H1 (cell line): ENCODE measurements around the gene EPHB3. TPM values are rescaled to one million over a fixed set of nuclear protein-coding genes. Genes with fewer than 3 reads are reported as not detected.

Experiments
- CTCF ChIA-PET: fragments of 300-600 bp; sonication (Branson Sonifier 250); formaldehyde crosslinking; loops from one replicate; lab custom pipeline; 2021; ENCODE audit not compliant: partially characterized antibody; lab: Charles Lee
- POLR2A ChIA-PET: fragments of 300-600 bp; sonication (Branson Sonifier 250); formaldehyde crosslinking; loops from one replicate; lab custom pipeline; 2021; ENCODE audit warnings: inconsistent platforms; ENCODE audit not compliant: partially characterized antibody; lab: Charles Lee
- DNase-seq, 2 experiments: peaks; one replicate each; pipeline versions ENCODE4 v3.0.0 to v3.0.0-alpha.2; 2010 to 2022; ENCODE audit warnings: low spot score in 2 of 2, low read depth in 1 of 2, mixed read lengths in 1 of 2
- FAIRE-seq: peaks from 2 replicates; lab custom pipeline; 2011; peaks lifted over from hg19 to GRCh38; lab: Jason Lieb, UNC
- H2AFZ ChIP-seq: 2 replicates; pipeline ENCODE4 v1.8.1; 2012; ENCODE audit warnings: low read length, inconsistent platforms
- H2AK5ac ChIP-seq: 2 replicates; pipeline ENCODE4 v1.6.1; 2013; ENCODE audit warnings: low read depth, low read length
- H2BK120ac ChIP-seq: replicated peaks from 2 replicates; pipeline ENCODE3; 2013; ENCODE audit warnings: low read depth, low read length, inconsistent platforms
- H2BK12ac ChIP-seq: 2 replicates; pipeline ENCODE4 v1.6.1; 2013; ENCODE audit warnings: low read depth, low read length
- H2BK15ac ChIP-seq: 2 replicates; pipeline ENCODE4 v1.6.1; 2013; ENCODE audit warnings: low read length
- H2BK20ac ChIP-seq: 2 replicates; pipeline ENCODE4 v1.6.1; 2013; ENCODE audit warnings: low read length
- H2BK5ac ChIP-seq: 2 replicates; pipeline ENCODE4 v1.6.1; 2013; ENCODE audit warnings: low read depth, low read length
- H3K14ac ChIP-seq: 2 replicates; pipeline ENCODE4 v1.6.1; 2013; ENCODE audit warnings: inconsistent platforms; ENCODE audit not compliant: insufficient read length
- H3K18ac ChIP-seq: 2 replicates; pipeline ENCODE4 v1.6.1; 2013; ENCODE audit warnings: low read length; ENCODE audit errors: extremely low read depth
- H3K23ac ChIP-seq: 2 replicates; pipeline ENCODE4 v1.6.1; 2013; ENCODE audit warnings: inconsistent platforms; ENCODE audit not compliant: insufficient read length
- H3K23me2 ChIP-seq: 2 replicates; pipeline ENCODE4 v1.6.1; 2013; ENCODE audit warnings: low read depth, low read length
- H3K27ac ChIP-seq: 2 replicates; pipeline ENCODE4 v1.6.1; 2011; ENCODE audit warnings: low read depth, low read length, inconsistent platforms
- H3K27me3 ChIP-seq, 4 experiments: replicated peaks in 1 of 4; 1 replicate in 1 of 4; 2 replicates in 3 of 4; pipeline versions ENCODE4 v1.6.1 to v1.8.1; 2011 to 2013; ENCODE audit warnings: low read length in 3 of 4, mild to moderate bottlenecking in 3 of 4, inconsistent platforms in 2 of 4, mixed read lengths in 2 of 4, moderate library complexity in 1 of 4; ENCODE audit not compliant: control insufficient read depth in 3 of 4, insufficient read depth in 3 of 4; ENCODE audit errors: extremely low read depth in 1 of 4
- H3K36me3 ChIP-seq, 4 experiments: 2 replicates each; pipeline versions ENCODE4 v1.6.1 to v1.8.1; 2011 to 2013; ENCODE audit warnings: mild to moderate bottlenecking in 4 of 4, low read length in 3 of 4, moderate library complexity in 2 of 4, control low read depth in 1 of 4, inconsistent platforms in 1 of 4; ENCODE audit not compliant: insufficient read depth in 4 of 4, control insufficient read depth in 2 of 4
- H3K4ac ChIP-seq: replicated peaks from 2 replicates; pipeline ENCODE3; 2013; ENCODE audit warnings: low read length, low read depth, mixed read lengths, inconsistent platforms; ENCODE audit not compliant: insufficient read length
- H3K4me1 ChIP-seq, 4 experiments: replicated peaks in 1 of 4; 1 replicate in 1 of 4; 2 replicates in 3 of 4; pipeline versions ENCODE4 v1.6.1 to v1.8.1; 2011 to 2013; ENCODE audit warnings: low read length in 3 of 4, inconsistent platforms in 2 of 4, mixed read lengths in 1 of 4; ENCODE audit not compliant: insufficient read depth in 4 of 4, control insufficient read depth in 3 of 4
- H3K4me2 ChIP-seq, 2 experiments: 2 replicates each; pipeline versions ENCODE4 v1.6.1 to v1.8.1; 2011 to 2013; ENCODE audit warnings: low read depth in 2 of 2, low read length in 2 of 2, control low read depth in 1 of 2, inconsistent platforms in 1 of 2, mild to moderate bottlenecking in 1 of 2; ENCODE audit not compliant: insufficient read depth in 1 of 2
- H3K4me3 ChIP-seq, 4 experiments: fragments of 200-600, 300-600 bp in 1 of 4; sonication (generic), shearing (Covaris generic), sonication (Bioruptor Twin) in 1 of 4; 2 replicates each; pipeline versions ENCODE4 v1.5.1 to v1.8.1; 2011 to 2016; ENCODE audit warnings: low read length in 4 of 4, low read depth in 3 of 4, control low read depth in 2 of 4, inconsistent platforms in 2 of 4, mild to moderate bottlenecking in 2 of 4, mixed read lengths in 1 of 4, moderate library complexity in 1 of 4; ENCODE audit not compliant: insufficient read depth in 2 of 4; ENCODE audit errors: extremely low read depth in 1 of 4
- H3K56ac ChIP-seq: replicated peaks from 2 replicates; pipeline ENCODE3; 2013; ENCODE audit warnings: low read depth, mild to moderate bottlenecking, mixed read lengths, low read length, inconsistent platforms; ENCODE audit not compliant: insufficient read length
- H3K79me1 ChIP-seq: 2 replicates; pipeline ENCODE4 v1.6.1; 2013; ENCODE audit warnings: low read depth, low read length, control low read depth
- H3K79me2 ChIP-seq, 2 experiments: 2 replicates each; pipeline versions ENCODE4 v1.6.1 to v1.8.1; 2012 to 2013; ENCODE audit warnings: low read length in 2 of 2, mild to moderate bottlenecking in 2 of 2, inconsistent platforms in 1 of 2; ENCODE audit not compliant: insufficient read depth in 2 of 2, control insufficient read depth in 1 of 2
- H3K9ac ChIP-seq, 4 experiments: replicated peaks in 1 of 4; 1 replicate in 1 of 4; 2 replicates in 3 of 4; pipeline versions ENCODE4 v1.6.1 to v1.8.1; 2011 to 2013; ENCODE audit warnings: low read depth in 3 of 4, low read length in 3 of 4, control low read depth in 2 of 4, mild to moderate bottlenecking in 2 of 4, moderate library complexity in 2 of 4, inconsistent platforms in 1 of 4; ENCODE audit errors: extremely low read depth in 1 of 4
- H3K9me3 ChIP-seq, 2 experiments: 2 replicates each; pipeline versions ENCODE4 v1.6.1 to v1.8.1; 2012 to 2013; ENCODE audit warnings: mild to moderate bottlenecking in 2 of 2, moderate library complexity in 2 of 2, control low read depth in 1 of 2, inconsistent platforms in 1 of 2, low read depth in 1 of 2, low read length in 1 of 2, mixed read lengths in 1 of 2; ENCODE audit not compliant: insufficient read depth in 2 of 2
- H4K20me1 ChIP-seq, 2 experiments: replicated peaks in 1 of 2; 2 replicates each; pipeline versions ENCODE3 to v1.8.1; 2011 to 2013; ENCODE audit warnings: inconsistent platforms in 2 of 2, low read length in 2 of 2, mild to moderate bottlenecking in 1 of 2; ENCODE audit not compliant: insufficient read depth in 2 of 2, control insufficient read depth in 1 of 2
- H4K5ac ChIP-seq: 2 replicates; pipeline ENCODE4 v1.6.1; 2013; ENCODE audit warnings: low read length, low read depth, mixed read lengths, inconsistent platforms; ENCODE audit not compliant: insufficient read length
- H4K8ac ChIP-seq: 2 replicates; pipeline ENCODE4 v1.8.0; 2013; ENCODE audit warnings: mild to moderate bottlenecking, moderate library complexity, low read length, inconsistent platforms; ENCODE audit not compliant: insufficient read depth; ENCODE audit errors: extremely low read depth
- H4K91ac ChIP-seq: replicated peaks from 2 replicates; pipeline ENCODE3; 2013; ENCODE audit warnings: low read length, mixed read lengths, inconsistent platforms; ENCODE audit not compliant: insufficient read length
- CBX5 ChIP-seq: fragments of 300-800, 300-1000 bp; sonication (generic); IDR thresholded peaks from 2 replicates; pipeline ENCODE4 v1.7.1; 2016; ENCODE audit warnings: antibody characterized with exemption, low read length, low read depth
- CHD1 ChIP-seq: IDR thresholded peaks from 2 replicates; pipeline ENCODE4 v1.6.1; 2012; ENCODE audit warnings: low read depth, low read length, improper control_type of control experiment
- FOSL1 ChIP-seq: IDR thresholded peaks from 2 replicates; pipeline ENCODE4 v1.6.1; 2011; ENCODE audit warnings: mild to moderate bottlenecking, low read depth, low read length, moderate library complexity; ENCODE audit not compliant: insufficient read depth
- GTF2F1 ChIP-seq: IDR thresholded peaks from 2 replicates; pipeline ENCODE4 v1.6.1; 2012; ENCODE audit warnings: low read depth, low read length, improper control_type of control experiment, borderline replicate concordance
- JUND ChIP-seq: IDR thresholded peaks from 2 replicates; pipeline ENCODE4 v1.6.1; 2011; ENCODE audit warnings: mild to moderate bottlenecking, improper control_type of control experiment, low read length
- NRF1 ChIP-seq: IDR thresholded peaks from 2 replicates; pipeline ENCODE4 v1.6.1; 2011; ENCODE audit warnings: mild to moderate bottlenecking, low read depth, low read length, improper control_type of control experiment
- POLR2A ChIP-seq, 2 experiments: IDR thresholded peaks; 1 replicate in 1 of 2; 2 replicates in 1 of 2; pipeline ENCODE4 v1.6.1; 2011; ENCODE audit warnings: low read depth in 2 of 2, low read length in 2 of 2, mild to moderate bottlenecking in 2 of 2; ENCODE audit errors: control extremely low read depth in 1 of 2
- POLR2AphosphoS5 ChIP-seq: IDR thresholded peaks from 2 replicates; pipeline ENCODE4 v1.6.1; 2011; ENCODE audit warnings: low read depth, low read length
- RXRA ChIP-seq: IDR thresholded peaks from 2 replicates; pipeline ENCODE4 v1.6.1; 2011; ENCODE audit warnings: low read depth, mild to moderate bottlenecking, low read length, moderate library complexity; ENCODE audit not compliant: insufficient read depth
- SP1 ChIP-seq: IDR thresholded peaks from 2 replicates; pipeline ENCODE4 v1.6.1; 2011; ENCODE audit warnings: low read depth, low read length
- TCF12 ChIP-seq: IDR thresholded peaks from 2 replicates; pipeline ENCODE4 v1.6.1; 2011; ENCODE audit warnings: low read depth, mild to moderate bottlenecking, low read length
- WGBS, 2 experiments: shearing (Covaris generic) in 1 of 2; methylation state at CpG; one replicate each; pipeline versions ENCODE4 v1.1.6 to v1.1.7; 2013 to 2015; ENCODE audit warnings: low lambda C conversion rate in 2 of 2, mixed read lengths in 2 of 2, inconsistent platforms in 1 of 2, low coverage in 1 of 2, missing lambda C conversion rate in 1 of 2; ENCODE audit not compliant: insufficient replicate concordance in 2 of 2, insufficient coverage in 1 of 2, insufficient read length in 1 of 2; ENCODE audit errors: extremely low coverage in 1 of 2, missing lambda C conversion rate in 1 of 2; 5-methylcytosine and 5-hydroxymethylcytosine counted together
- polyA plus RNA-seq, 7 experiments: library from polyadenylated mRNA; depleted of rRNA in 3 of 7; stranded (reverse) in 5 of 7; unstranded in 2 of 7; fragments of >200 nt in 5 of 7; fragments of 200-250 nt in 2 of 7; gene quantifications; 1 replicate in 5 of 7; 2 replicates in 1 of 7; 4 replicates in 1 of 7; pipeline versions ENCODE4 v1.2.1 to v1.2.3, GENCODE V29; 2011 to 2013; ENCODE audit warnings: missing spikeins in 2 of 7, mixed read lengths in 2 of 7
- total RNA-seq: library from RNA; stranded (reverse); fragmentation: NEBNext Ultra II Directional; extraction: Animal tissue kit (Norgen Biotek cat#: 25700); gene quantifications from 2 replicates; pipeline ENCODE4 v1.2.1, GENCODE V29; 2021

EPHB3 gene
- total and polyA plus RNA-seq, 2 of the 8 experiments (the other 6 are each of a cell fraction or from before 2014, with no cell fraction given), result 0.41 to 0.91 TPM

DNA sequence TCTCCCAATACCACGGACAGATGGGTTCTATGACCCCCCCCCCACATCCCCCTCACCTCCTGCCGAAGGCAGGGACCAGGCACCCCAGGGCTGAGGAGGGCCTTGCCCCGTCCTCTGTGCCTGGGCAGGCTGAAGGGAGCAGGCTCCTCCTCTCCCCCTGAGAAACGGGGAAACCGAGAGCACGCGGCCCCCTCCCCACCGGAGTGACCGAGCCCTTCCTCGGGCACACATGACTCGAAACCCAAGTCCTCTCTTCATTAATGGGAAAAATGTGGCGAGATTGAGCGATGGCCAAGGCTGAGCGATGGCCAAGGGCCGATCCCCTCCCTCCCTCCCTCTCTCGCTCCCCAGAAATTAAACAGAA is 7.0 kb downstream of the EPHB3 start:
- H3K27ac ChIP-seq, result no peak overlapping the region
- H3K79me2 ChIP-seq, result no peaks in the 10 kb centered on the region
- H3K4me1 ChIP-seq, result peaks cover 11 to 52% (median 43%) of the 10 kb centered on the region in 4 experiments
- POLR2A ChIA-PET, result no interaction called here
- CTCF ChIA-PET, result interaction anchor here (2.1 to 5.1 kb wide), 3 partner anchors 14 to 210 kb away, joined by 6 to 51 read pairs (median 8); no protein-coding TSS in a partner anchor
- H3K18ac ChIP-seq, result peak overlapping the region; percentile 78
- WGBS, 2 experiments, result 0% methylated on average over 11 of the region's 16 CpGs; no CpG with 5 or more reads in 1 of the 2 experiments
- DNase-seq, result no peak
- peak overlapping the region; percentile 86; the same call in 1 of the 2 replicates for H2BK20ac ChIP-seq
- H4K5ac ChIP-seq, result no peak overlapping the region
- no peak overlapping the region for H4K91ac ChIP-seq
- H2BK15ac ChIP-seq, result no peak overlapping the region
- no peak overlapping the region for H3K14ac ChIP-seq
- no peak overlapping the region for H3K9ac ChIP-seq
- no peak overlapping the region for H2AK5ac ChIP-seq
- no peak for FAIRE-seq
- H4K20me1 ChIP-seq, result peaks cover 20 to 26% of the 10 kb centered on the region in 2 experiments
- no peak overlapping the region for H2BK5ac ChIP-seq
- peaks cover 16% of the 10 kb centered on the region for H3K23me2 ChIP-seq
- TF ChIP-seq CBX5 (no peak), CHD1 (no peak), RXRA (no peak), POLR2A (IDR thresholded peaks at IDR 0.05; ENCODE audit: control extremely low read depth in 1 of 2, low read depth in 2 of 2, low read length in 2 of 2) (no peak), FOSL1 (no peak), JUND (no peak), POLR2AphosphoS5 (no peak), SP1 (no peak), GTF2F1 (no peak), TCF12 (no peak), NRF1 (no peak)
- no peak overlapping the region for H2BK120ac ChIP-seq
- H4K8ac ChIP-seq, result no peak overlapping the region
- peak overlapping the region; percentile 74 to 82 for H3K4me2 ChIP-seq
- H2BK12ac ChIP-seq, result 0 out of 2 replicates have a peak overlapping the region, but pooled peaks have one; percentile 45
- H3K9me3 ChIP-seq, result no peaks in the 10 kb centered on the region
- no peak overlapping the region for H3K4ac ChIP-seq
- no peak overlapping the region for H3K56ac ChIP-seq
- no peak overlapping the region for H3K23ac ChIP-seq
- H3K79me1 ChIP-seq, result no peaks in the 10 kb centered on the region
- no peak overlapping the region for H2AFZ ChIP-seq
- H3K4me3 ChIP-seq, result peak overlapping the region; percentile 45 to 82 (median 48)
- peaks cover 66 to 98% (median 90%) of the 10 kb centered on the region in 4 experiments for H3K27me3 ChIP-seq
- H3K36me3 ChIP-seq, result no peaks in the 10 kb centered on the region
